RCC 7860 (cell line): ENCODE data around the gene SELP.
"Not testable (repeated sequence)": the region's sequence is repeated elsewhere in the genome, so short reads cannot be mapped to it uniquely, and the experiment has no call there.

Experiments
- DNase-seq: peaks from one replicate; pipeline ENCODE4 v3.0.0-alpha.2; 2015; ENCODE audit warnings: low spot score
- FAIRE-seq: peaks from 2 replicates; lab custom pipeline; 2012; peaks lifted over from hg19 to GRCh38; lab: Jason Lieb, UNC

Gene SELP

DNA sequence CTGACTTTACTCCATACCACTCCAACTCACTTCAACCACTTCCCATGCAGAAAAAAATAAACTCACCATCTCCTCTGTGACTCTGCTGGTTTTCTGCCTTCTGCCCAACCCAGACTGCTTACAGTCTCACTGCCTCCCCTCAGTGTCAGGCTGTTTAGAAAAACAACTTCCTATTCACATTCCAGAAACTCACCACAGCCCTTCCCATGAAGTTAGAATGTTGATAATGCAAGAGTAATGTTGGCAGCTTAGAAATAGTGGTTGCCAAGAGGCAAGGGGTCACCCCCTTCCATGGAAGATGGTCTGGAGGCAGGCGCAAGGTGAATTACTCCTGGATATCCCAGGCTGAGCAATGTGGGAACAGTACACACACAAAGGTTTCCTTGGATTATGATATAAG lies at the start of gene SELP:
SELP (minus strand) TSS at position 119 of the 400 bp plus-strand sequence; CDS start at position 69, 50 bp downstream.
- FAIRE-seq (no peak), DNase-seq (no peak)

DNA sequence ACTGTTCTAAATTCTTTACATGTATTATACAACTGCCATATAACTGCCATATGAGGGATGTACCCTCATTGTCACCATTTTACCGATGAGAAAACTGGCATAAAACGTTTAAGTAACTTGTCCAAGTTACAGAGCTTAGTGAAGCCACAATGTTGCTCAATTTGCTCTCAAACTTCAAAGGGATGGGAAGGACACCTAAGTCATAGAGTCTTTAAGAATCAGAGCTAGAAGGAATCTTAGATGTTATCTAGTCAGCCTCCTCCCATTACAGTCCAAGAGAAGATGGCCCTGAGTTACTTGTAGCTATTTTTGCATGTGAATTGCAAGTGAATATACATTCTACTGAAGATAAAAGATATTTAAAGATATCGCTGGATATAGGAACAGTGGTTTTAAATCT lies 49.8 kb upstream of the SELP start:
- no peak for FAIRE-seq

DNA sequence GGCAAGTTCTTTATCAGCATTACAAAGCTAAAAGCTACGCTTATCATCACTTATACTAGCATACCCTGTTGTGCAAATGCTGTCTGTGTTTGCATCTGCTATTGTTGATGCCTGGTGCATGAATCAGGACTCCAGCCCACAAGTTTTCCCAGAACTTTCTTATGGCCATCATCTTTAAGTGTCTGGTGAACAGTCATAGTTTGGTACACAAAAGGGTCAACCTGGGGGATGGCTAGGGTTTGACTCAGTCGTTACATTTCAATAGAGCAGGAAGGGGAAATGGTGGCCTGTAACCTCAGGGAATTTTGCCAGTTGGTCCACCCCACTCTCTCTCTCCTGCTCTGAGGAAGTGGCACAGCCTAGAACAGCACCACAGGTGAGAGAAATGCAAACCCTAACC lies 46.1 kb upstream of the SELP start:
- DNase-seq (peak; percentile 65), FAIRE-seq (peak; percentile 32)

More for the DNA sequence above, 49.8 kb upstream of the SELP start:
- no peak for DNase-seq

DNA sequence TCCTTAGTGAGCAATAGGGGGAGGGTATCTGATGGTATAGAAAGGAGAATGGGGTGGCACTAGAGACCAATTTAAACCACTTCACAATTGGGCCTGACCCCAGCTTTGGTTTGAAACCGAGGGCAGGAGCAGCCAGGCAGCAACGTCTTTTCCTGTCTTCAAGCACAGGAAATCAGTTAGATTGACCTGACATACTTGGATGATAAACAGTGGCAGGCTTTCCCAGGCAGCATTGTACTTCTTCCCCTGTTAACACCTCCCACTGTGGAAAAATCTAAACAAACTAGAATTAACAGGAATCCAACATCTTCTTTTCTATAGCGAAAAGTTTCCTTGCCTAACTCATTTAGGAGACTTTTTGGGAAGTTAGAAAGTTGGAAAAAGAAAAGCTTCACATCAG lies 40.9 kb upstream of the SELP start:
- FAIRE-seq (no peak), DNase-seq (no peak)

DNA sequence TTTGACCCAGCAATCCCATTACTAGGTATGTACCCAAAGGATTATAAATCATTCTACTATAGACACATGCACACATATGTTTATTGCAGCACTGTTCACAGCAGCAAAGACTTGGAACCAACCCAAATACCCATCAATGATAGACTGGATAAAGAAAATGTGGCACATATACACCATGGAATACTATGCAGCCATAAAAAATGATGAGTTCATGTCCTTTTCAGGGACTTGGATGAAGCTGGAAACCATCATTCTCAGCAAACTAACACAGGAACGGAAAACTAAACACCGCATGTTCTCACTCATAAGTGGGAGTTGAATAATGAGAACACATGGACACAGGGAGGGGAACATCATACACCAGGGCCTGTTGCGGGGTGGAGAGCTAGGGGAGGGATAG lies 40.3 kb upstream of the SELP start:
- FAIRE-seq, DNase-seq: not testable (repeated sequence)

DNA sequence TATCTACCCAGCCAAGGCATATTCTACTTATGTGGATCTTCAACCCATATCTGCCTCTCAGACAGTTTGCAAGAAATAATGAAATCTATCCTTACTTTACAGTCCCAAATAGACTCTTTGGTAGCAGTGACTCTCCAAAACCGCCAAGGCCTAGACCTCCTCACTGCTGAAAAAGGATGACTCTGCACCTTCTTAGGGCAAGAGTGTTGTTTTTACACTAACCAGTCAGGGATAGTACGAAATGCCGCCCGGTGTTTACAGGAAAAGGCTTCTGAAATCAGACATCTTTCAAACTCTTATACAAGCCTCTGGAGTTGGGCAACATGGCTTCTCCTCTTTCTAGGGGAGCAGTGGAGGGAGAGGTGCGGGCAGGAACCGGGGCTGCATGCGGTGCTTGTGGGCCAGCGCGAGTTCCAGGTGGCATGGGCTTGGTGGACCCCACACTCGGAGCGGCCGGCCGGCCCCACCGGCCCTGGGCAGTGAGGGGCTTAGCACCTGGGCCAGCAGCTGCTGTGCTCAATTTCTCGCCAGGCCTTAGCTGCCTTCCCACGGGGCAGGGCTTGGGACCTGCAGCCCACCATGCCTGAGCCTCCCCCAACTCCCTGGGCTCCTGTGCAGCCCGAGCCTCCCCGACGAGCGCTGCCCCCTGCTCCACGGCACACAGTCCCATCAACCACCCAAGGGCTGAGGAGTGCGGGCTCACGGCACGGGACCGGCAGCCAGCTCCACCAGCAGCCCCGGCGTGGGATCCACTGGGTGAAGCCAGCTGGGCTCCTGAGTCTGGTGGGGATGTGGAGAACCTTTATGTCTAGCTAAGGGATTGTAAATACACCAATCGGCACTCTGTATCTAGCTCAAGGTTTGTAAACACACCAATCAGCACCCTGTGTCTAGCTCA lies 38.0 kb upstream of the SELP start:
- not testable (repeated sequence) for DNase-seq, FAIRE-seq

DNA sequence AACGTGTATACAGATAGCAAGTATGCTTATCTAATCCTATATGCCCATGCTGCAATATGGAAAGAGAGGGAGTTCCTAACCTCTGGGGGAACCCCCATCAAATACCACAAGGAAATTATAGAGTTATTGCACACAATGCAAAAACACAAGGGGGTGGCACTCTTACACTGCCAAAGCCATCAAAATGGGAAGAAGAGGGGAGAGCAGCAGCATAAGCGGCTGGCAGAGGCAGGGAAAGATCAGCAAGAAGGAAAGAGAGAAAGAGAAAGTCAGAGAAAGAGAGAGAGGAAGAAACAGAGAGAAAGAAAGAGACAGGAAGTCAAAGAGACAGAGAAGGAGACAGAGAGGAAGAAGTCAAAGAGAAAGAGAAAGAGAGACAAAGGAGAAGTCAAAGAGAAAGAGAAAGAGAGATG lies 37.3 kb upstream of the SELP start:
- FAIRE-seq: not testable (repeated sequence)

DNA sequence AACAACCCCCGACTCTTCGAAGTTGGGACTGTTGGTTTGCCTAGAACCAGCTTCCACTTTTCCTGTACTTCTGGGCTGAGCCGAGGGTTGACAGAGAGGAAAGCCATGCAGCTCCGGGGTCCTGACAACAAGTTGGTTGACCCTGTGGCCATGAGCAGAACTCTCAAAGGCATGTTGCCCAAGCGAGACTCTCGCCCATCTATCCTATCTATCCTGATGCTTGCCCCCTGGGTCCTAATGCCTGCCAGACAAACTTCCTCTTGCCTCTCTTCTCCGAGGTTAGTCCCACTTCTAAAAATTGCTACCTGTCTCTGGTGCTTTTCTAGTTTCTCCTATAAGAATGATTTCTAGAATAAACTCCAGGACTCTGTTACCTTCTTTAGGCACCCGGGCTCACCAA lies 32.8 kb upstream of the SELP start:
- not testable (repeated sequence) for FAIRE-seq, DNase-seq

More for the DNA sequence above, 37.3 kb upstream of the SELP start:
- DNase-seq: not testable (repeated sequence)

DNA sequence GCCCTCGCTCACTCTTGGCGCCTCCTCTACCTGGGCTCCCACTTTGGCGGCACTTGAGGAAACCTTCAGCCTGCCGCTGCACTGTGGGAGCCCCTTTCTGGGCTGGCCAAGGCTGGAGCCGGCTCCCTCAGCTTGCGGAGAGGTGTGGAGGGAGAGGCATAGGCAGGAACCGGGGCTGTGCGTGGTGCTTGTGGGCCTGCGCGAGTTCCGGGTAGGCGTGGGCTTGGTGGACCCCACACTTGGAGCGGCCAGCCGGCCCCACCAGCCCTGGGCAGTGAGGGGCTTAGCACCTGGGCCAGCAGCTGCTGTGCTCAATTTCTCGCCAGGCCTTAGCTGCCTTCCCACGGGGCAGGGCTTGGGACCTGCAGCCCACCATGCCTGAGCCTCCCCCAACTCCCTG lies 31.1 kb upstream of the SELP start:
- not testable (repeated sequence) for FAIRE-seq, DNase-seq

DNA sequence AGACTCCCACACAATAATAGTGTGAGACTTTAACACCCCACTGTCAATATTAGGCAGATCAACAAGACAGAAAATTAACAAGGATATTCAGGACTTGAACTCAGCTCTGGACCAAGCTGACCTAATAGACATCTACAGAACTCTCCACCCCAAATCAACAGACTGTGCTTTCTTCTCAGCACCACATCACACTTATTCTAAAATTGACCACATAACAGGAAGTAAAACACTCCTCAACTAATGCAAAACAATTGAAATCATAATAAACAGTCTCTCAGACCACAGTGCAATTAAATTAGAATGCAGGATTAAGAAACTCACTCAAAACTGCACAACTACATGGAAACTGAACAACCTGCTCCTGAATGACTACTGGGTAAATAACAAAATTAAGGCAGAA lies 28.9 kb upstream of the SELP start:
- FAIRE-seq: not testable (repeated sequence)

DNA sequence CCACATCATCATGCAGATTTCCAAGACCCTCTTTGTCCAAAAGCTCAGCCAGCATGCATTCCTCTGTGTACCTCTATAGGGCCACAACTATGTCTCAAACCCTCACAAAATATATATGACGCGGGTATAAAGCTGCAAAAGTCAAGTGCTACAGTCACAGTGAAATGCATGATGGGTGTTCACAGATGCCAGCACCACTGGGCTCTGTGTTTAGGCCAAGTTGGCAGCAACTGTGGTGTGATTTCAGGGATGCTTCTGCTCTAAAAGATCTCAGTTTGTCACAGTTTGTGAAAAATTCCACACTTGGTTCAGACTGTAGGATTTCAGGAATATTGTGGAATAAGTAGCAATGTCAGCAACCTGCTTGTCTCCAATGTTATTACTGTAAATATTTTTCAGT lies 23.9 kb upstream of the SELP start:
- DNase-seq (no peak), FAIRE-seq (no peak)

More for the DNA sequence above, 28.9 kb upstream of the SELP start:
- not testable (repeated sequence) for DNase-seq

DNA sequence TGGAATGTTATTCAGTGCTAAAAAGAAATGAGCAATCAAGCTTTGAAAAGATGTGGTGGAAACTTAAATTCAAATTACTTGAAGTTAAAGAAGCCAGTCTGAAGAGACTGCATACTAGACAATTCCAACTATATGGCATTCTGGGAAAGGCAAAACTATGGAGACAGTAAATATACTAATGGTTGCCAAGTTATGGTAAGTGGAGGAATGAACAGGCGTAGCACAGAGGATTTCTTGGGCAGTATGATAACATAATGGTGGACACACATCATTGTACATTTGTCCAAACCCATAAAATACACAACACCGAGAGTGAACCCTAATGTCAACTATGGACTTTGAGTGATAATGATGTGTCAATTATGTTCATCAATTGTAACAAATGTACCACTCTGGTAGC lies 21.1 kb upstream of the SELP start:
- no peak for FAIRE-seq
- DNase-seq: no peak

DNA sequence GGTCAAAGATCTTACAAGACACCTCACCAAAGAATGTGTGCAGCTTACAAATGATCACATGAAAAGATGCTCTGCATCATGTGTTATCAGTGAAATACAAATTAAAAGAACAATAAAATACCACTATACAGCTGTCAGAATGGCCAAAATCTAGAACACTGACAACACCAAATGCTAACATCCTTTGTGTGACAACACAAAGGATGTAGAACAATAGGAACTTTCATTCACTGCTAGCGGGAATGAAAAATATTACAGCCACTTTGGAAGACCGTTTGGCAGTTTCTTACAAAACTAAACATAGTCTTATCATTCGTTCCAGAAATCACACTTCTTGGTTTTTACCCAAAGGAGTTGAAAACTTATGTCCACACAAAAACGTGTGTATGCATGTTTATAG lies 20.6 kb upstream of the SELP start:
- DNase-seq: no peak
- no peak for FAIRE-seq

DNA sequence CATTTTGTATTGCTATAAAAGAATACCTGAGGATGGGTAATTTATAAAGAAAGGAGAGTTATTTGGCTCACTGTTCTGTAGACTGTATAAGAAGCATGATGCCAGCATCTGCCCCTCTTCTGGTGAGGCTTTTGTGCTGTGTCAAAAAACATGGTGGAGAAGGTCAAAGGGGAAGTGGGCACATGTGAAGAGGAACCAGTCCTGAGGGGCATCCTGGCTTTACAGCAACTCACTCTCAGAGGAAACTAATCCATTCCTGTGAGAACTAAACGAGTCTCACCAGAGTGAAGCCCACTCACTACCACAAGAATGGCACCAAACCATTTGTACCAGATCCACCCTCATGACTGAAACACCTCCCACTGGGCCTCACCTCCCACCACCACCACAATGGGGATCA lies 18.8 kb upstream of the SELP start:
- no peak for FAIRE-seq
- DNase-seq: no peak

DNA sequence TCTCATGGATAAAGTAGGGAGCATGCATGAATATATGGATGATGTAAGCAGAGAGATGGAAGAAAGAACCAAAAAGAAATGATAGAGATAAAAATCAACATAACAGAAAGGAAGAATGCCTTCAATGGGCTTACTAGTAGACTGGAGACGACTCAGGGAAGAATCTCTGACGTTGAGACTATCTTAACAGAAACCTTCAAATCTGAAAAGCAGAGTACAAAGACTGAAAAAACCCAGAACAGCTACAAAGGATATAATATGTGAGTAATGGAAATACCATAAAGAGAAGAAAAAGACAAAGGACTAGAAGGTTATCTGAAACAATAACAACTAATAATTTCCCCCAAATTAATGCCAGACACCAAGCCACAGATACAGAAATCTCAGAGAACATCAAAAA lies 18.3 kb upstream of the SELP start:
- DNase-seq: no peak
- FAIRE-seq: no peak

DNA sequence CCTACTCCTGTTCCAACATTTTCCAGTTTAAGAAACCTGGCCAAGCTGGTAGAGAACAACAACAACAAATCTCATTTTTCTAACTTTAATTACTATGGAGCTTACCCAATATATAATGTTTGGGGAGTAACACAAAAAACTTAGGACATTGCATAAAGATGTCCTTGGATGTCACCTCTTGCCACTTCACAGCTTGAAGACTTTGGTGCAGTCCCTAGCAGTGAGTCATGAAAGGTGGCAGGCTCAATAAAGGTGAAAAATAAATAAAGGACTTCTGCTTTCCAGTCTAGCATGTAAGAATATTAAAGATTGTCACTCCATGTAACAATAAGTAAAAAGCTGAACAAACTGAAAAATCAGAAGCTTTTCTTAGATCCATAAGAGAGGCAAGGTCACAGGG lies 17.6 kb upstream of the SELP start:
- FAIRE-seq: no peak
- no peak for DNase-seq

DNA sequence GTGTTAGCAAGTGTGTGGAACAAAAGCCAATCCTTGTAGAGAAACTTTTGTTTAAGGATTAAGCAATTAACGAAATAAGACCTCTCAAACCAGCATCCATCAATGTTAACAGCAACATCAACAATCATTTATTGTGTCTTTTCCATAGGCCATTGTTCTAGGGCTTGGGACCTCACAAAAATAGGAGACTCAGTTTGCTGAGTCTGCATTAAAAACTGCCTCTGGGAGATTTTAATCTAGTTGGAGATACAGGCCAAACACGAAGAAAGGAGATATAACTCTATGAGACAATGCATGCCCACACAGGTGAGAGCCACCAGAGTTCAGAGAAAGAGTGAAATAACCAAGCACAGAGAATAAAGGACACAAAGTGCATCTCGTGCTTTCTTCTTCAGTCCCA lies 14.4 kb upstream of the SELP start:
- no peak for FAIRE-seq
- no peak for DNase-seq

DNA sequence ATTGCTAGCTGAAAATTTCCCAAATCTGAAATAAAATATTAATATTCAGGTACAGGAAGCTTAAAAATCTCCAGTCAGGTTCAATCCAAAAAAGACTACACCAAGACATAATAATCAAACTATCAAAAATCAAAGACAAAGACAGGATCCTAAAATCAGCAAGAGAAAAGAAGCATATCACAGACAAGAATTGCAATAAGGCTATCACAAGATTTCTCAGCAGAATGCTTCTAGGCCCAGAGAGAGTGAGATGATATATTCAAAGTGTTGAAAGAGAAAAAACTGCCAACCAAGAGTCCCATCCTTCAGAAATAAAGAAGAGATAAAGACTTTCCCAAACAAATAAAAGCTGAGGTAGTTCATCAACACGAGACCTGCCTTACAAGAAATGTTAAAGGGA lies 5.0 kb upstream of the SELP start:
- no peak for FAIRE-seq
- DNase-seq: no peak

DNA sequence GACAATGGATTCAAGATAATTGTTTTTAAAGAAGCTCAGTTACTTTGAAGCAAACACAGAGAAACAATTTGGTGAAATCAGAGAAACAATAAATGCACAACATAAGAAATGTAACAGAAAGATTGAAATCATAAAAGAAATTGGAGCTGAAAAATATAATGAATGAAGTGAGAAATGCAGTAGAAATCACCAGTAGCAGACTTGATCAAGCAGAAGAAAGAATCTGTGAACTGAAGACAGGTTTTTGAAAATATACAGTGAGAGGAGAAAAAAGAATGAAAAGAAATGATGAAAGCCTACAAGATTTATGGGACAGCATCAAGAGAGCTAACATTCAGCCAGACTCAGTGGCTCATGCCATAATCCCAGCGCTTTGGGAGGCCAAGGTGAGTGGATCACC lies 4.2 kb upstream of the SELP start:
- DNase-seq (no peak), FAIRE-seq (no peak)

DNA sequence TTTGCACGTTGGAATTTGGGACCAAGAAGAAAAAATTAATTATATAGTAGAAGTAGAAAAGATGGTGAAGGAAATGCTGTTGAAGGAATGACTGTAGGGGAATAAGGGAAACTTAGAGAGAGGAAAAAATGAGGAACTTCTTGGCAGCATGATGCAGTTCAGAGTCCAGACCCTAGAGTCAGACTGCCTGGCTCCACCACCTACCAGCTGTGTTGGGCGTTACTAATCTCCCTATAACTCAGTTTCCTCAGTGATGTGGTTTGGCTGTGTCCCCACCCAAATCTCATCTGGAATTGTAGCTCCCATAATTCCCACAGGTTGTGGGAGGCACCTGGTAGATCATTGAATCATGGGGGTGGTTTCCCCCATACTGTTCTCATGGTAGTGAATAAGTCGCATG lies 1.3 kb upstream of the SELP start:
- no peak for DNase-seq
- no peak for FAIRE-seq

DNA sequence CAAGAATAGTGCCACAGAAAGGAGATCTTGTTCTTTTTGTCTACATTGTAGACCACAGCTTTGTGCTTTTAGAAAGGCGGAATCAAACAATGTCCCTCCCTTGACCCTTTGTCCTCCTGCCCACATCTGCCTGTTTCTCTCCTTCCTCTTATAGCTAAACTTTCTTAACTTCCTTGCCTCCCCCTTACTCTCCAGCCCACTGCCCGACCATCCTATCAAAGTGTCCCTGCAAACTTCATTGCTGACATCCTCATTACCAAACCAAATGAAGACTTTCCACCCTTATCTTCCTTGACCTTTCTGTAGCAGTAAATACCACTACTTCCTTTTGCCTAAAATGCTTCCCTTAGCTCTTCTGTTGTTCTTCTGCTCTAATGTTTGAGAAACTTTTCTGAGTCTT lies 5.0 kb downstream of the SELP start:
- FAIRE-seq (no peak), DNase-seq (no peak)

DNA sequence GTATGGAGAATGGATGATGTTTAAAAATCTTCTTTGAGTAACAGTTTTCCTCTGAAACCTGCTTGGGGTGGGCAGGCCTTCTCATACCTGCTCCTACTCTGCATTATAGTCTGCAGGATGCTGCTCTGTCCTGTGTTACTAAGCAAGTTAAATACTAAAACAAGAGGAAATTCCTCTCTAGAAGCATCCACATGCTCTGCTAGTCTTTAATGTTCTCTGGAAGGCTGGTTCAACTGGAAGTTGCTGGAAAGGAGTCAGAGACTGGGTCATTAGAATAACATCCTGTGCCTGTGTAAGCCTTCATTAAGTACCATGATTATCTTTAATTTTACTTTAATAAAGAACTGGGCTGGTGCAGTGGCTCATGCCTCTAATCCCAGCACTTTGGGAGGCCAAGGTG lies 5.8 kb downstream of the SELP start:
- FAIRE-seq: no peak
- no peak for DNase-seq
